IPS-20b (cell line): ENCODE data around the gene SFTPD.
"Not testable (repeated sequence)": the region's sequence is repeated elsewhere in the genome, so short reads cannot be mapped to it uniquely, and the experiment has no call there.

Experiments used
- H3K27ac ChIP-seq: one replicate; pipeline ENCODE4 v1.5.1; 2013; ENCODE audit warnings: low read length
- H3K27me3 ChIP-seq: 2 replicates; pipeline ENCODE4 v1.6.1; 2013; ENCODE audit warnings: mild to moderate bottlenecking, low read length, inconsistent platforms; ENCODE audit not compliant: insufficient read depth
- H3K36me3 ChIP-seq: 2 replicates; pipeline ENCODE4 v1.6.1; 2013; ENCODE audit warnings: low read depth, mild to moderate bottlenecking, inconsistent platforms, low read length, moderate library complexity; ENCODE audit not compliant: insufficient read depth
- H3K4me1 ChIP-seq: 2 replicates; pipeline ENCODE4 v1.6.1; 2013; ENCODE audit warnings: mild to moderate bottlenecking, control low read depth, inconsistent platforms, low read length, moderate library complexity; ENCODE audit not compliant: insufficient read depth
- H3K4me3 ChIP-seq: 2 replicates; pipeline ENCODE4 v1.5.1; 2013; ENCODE audit warnings: mild to moderate bottlenecking, low read length, inconsistent platforms
- H3K9ac ChIP-seq: 2 replicates; pipeline ENCODE4 v1.6.1; 2013; ENCODE audit warnings: low read depth, mild to moderate bottlenecking, inconsistent platforms, low read length, moderate library complexity
- H3K9me3 ChIP-seq: 2 replicates; pipeline ENCODE4 v1.6.1; 2013; ENCODE audit warnings: mild to moderate bottlenecking, low read depth, low read length, inconsistent platforms; ENCODE audit not compliant: insufficient read depth

SFTPD gene

DNA sequence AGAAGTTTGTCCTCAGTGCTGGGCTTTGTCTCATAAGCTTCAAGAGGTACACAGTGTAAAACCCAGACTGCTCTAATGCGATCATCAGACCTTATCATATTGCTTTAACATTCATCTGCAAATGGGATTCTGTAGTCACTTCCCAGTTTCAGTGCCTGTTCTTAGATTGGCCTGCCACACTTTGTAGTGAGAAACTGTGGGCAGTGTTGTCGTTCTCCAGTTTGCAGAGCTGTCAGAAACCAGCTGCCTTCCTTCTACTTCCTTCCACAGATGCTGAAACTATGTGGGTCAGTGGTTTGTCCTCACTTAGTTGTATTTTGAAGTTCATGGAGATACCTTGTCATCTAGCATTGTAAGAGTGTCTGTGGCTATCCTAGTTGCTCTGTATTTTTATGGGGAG lies 59.9 kb downstream of the SFTPD start:
- H3K27me3 ChIP-seq, H3K36me3 ChIP-seq, H3K4me3 ChIP-seq, H3K27ac ChIP-seq, H3K9me3 ChIP-seq, H3K4me1 ChIP-seq, H3K9ac ChIP-seq: not testable (repeated sequence)
